IMR-90 (cell line): ENCODE data around the gene MYPN. TPM values are rescaled to one million over a fixed set of nuclear protein-coding genes. Genes with fewer than 3 reads are reported as not detected.

Experiments used
- ATAC-seq: fragments of 200-7000 bp; cut with Tn5 transposase; 2 replicates; pipeline ENCODE4 v1.9.1; 2020; ENCODE audit warnings: low read depth, mild to moderate bottlenecking, moderate library complexity
- BruUV-seq: library from RNA; stranded (reverse); fragments of 400-500 nt; replicated peaks from 2 replicates; lab custom pipeline; 2021; lab: Mats Ljungman, UMichigan
- CTCF ChIA-PET: fragments of 300-600 bp; formaldehyde crosslinking; extraction: SDS; loops from one replicate; lab custom pipeline; 2021; ENCODE audit warnings: antibody characterized with exemption; lab: Yijun Ruan, JAX
- POLR2A ChIA-PET: fragments of 300-600 bp; sonication (Branson Sonifier 250); formaldehyde crosslinking; loops from one replicate; lab custom pipeline; 2022; ENCODE audit warnings: antibody characterized with exemption; ENCODE audit not compliant: unreplicated experiment; lab: Charles Lee
- DNase-seq: peaks from one replicate; pipeline ENCODE4 v3.0.0; 2013
- H2AFZ ChIP-seq: replicated peaks from 2 replicates; pipeline ENCODE3; 2013; ENCODE audit warnings: low read length, mild to moderate bottlenecking; ENCODE audit not compliant: poor library complexity
- H2AK5ac ChIP-seq: 2 replicates; pipeline ENCODE4 v1.6.1; 2013; ENCODE audit warnings: low read depth, low read length, inconsistent platforms
- H2AK9ac ChIP-seq: replicated peaks from 2 replicates; pipeline ENCODE3; 2013; ENCODE audit warnings: mild to moderate bottlenecking, low read depth, low read length, moderate library complexity; ENCODE audit not compliant: poor library complexity
- H2BK120ac ChIP-seq: 2 replicates; pipeline ENCODE4 v1.6.1; 2013; ENCODE audit warnings: low read depth, low read length, inconsistent platforms
- H2BK15ac ChIP-seq: 3 replicates; pipeline ENCODE4 v1.6.1; 2013; ENCODE audit warnings: low read depth, low read length, inconsistent platforms
- H2BK20ac ChIP-seq: 2 replicates; pipeline ENCODE4 v1.6.1; 2013; ENCODE audit warnings: low read depth, mild to moderate bottlenecking, inconsistent platforms, low read length, moderate library complexity
- H2BK5ac ChIP-seq: 2 replicates; pipeline ENCODE4 v1.6.1; 2013; ENCODE audit warnings: mild to moderate bottlenecking, low read depth, low read length, inconsistent platforms; ENCODE audit not compliant: poor library complexity, severe bottlenecking
- H3K14ac ChIP-seq: replicated peaks from 2 replicates; pipeline ENCODE4 v1.6.1; 2013; ENCODE audit warnings: low read depth, low read length, inconsistent platforms
- H3K18ac ChIP-seq: 2 replicates; pipeline ENCODE4 v1.6.1; 2013; ENCODE audit warnings: low read depth, low read length, control low read depth
- H3K23ac ChIP-seq: 2 replicates; pipeline ENCODE4 v1.6.1; 2013; ENCODE audit warnings: low read depth, low read length, inconsistent platforms
- H3K27ac ChIP-seq: 2 replicates; pipeline ENCODE4 v1.5.1; 2013; ENCODE audit warnings: mild to moderate bottlenecking, control low read depth, low read length; ENCODE audit not compliant: insufficient read depth
- H3K27me3 ChIP-seq: 2 replicates; pipeline ENCODE4 v1.6.1; 2013; ENCODE audit warnings: low read length; ENCODE audit not compliant: control insufficient read depth, insufficient read depth
- H3K36me3 ChIP-seq: 2 replicates; pipeline ENCODE4 v1.6.1; 2013; ENCODE audit warnings: low read length, mixed read lengths; ENCODE audit not compliant: control insufficient read depth, insufficient read depth
- H3K4ac ChIP-seq: 2 replicates; pipeline ENCODE4 v1.6.1; 2013; ENCODE audit warnings: low read depth, low read length, inconsistent platforms
- H3K4me1 ChIP-seq: 2 replicates; pipeline ENCODE4 v1.6.1; 2013; ENCODE audit warnings: low read length, mixed read lengths; ENCODE audit not compliant: control insufficient read depth, insufficient read depth
- H3K4me2 ChIP-seq: 2 replicates; pipeline ENCODE4 v1.6.1; 2013; ENCODE audit warnings: low read depth, mild to moderate bottlenecking, control low read depth, low read length, moderate library complexity
- H3K4me3 ChIP-seq: 2 replicates; pipeline ENCODE4 v1.5.1; 2013; ENCODE audit warnings: low read depth, mild to moderate bottlenecking, control low read depth, low read length, moderate library complexity; ENCODE audit not compliant: insufficient read depth
- H3K56ac ChIP-seq: 2 replicates; pipeline ENCODE4 v1.6.1; 2013; ENCODE audit warnings: low read length, inconsistent platforms; ENCODE audit not compliant: insufficient read depth; ENCODE audit errors: extremely low read depth
- H3K79me1 ChIP-seq, 2 experiments: 2 replicates each; pipeline ENCODE4 v1.6.1; 2013; ENCODE audit warnings: low read length in 2 of 2, inconsistent platforms in 1 of 2, low read depth in 1 of 2
- H3K9ac ChIP-seq: 2 replicates; pipeline ENCODE4 v1.6.1; 2013; ENCODE audit warnings: low read depth, low read length, control low read depth
- H3K9me1 ChIP-seq: 2 replicates; pipeline ENCODE4 v1.6.1; 2013; ENCODE audit warnings: low read length, inconsistent platforms; ENCODE audit not compliant: insufficient read depth
- H3K9me3 ChIP-seq: 2 replicates; pipeline ENCODE4 v1.6.1; 2013; ENCODE audit warnings: low read length; ENCODE audit not compliant: control insufficient read depth, insufficient read depth
- H4K20me1 ChIP-seq: 2 replicates; pipeline ENCODE4 v1.6.1; 2013; ENCODE audit warnings: low read length, inconsistent platforms; ENCODE audit not compliant: insufficient read depth
- H4K5ac ChIP-seq: 2 replicates; pipeline ENCODE4 v1.6.1; 2013; ENCODE audit warnings: mild to moderate bottlenecking, low read depth, low read length, control low read depth
- H4K8ac ChIP-seq, 2 experiments: 2 replicates each; pipeline ENCODE4 v1.6.1; 2013; ENCODE audit warnings: low read depth in 2 of 2, low read length in 2 of 2, control low read depth in 1 of 2, inconsistent platforms in 1 of 2
- H4K91ac ChIP-seq: 2 replicates; pipeline ENCODE4 v1.6.1; 2013; ENCODE audit warnings: low read depth, low read length, inconsistent platforms; ENCODE audit not compliant: insufficient read depth
- CHD1 ChIP-seq: IDR thresholded peaks from 2 replicates; pipeline ENCODE4 v1.6.1; 2012; ENCODE audit warnings: low read depth, low read length, improper control_type of control experiment
- ELK1 ChIP-seq: fragments of 150-350 bp; IDR thresholded peaks from 2 replicates; pipeline ENCODE4 v1.6.1; 2016; ENCODE audit warnings: low read depth, mild to moderate bottlenecking, low read length, moderate library complexity, borderline replicate concordance
- MAFK ChIP-seq: IDR thresholded peaks from 2 replicates; pipeline ENCODE4 v1.6.1; 2012; ENCODE audit warnings: low read depth, low read length, improper control_type of control experiment
- MAZ ChIP-seq: IDR thresholded peaks from 2 replicates; pipeline ENCODE4 v1.6.1; 2012; ENCODE audit warnings: low read depth, mild to moderate bottlenecking, low read length, improper control_type of control experiment, moderate library complexity, borderline replicate concordance
- MXI1 ChIP-seq: IDR thresholded peaks from 2 replicates; pipeline ENCODE4 v1.6.1; 2012; ENCODE audit warnings: low read depth, mild to moderate bottlenecking, low read length, moderate library complexity, borderline replicate concordance
- RCOR1 ChIP-seq: IDR thresholded peaks from 2 replicates; pipeline ENCODE4 v1.6.1; 2012; ENCODE audit warnings: mild to moderate bottlenecking, low read length, improper control_type of control experiment; ENCODE audit not compliant: insufficient replicate concordance
- RFX5 ChIP-seq: IDR thresholded peaks from 2 replicates; pipeline ENCODE4 v1.8.0; 2012; ENCODE audit warnings: low read depth, mild to moderate bottlenecking, low read length, moderate library complexity
- WGBS, 2 experiments: methylation state at CpG; one replicate each; pipeline versions ENCODE4 v1.1.5 to v1.1.7; 2013; ENCODE audit warnings: missing lambda C conversion rate in 2 of 2; ENCODE audit not compliant: insufficient read length in 1 of 2; ENCODE audit errors: extremely low coverage in 2 of 2; 5-methylcytosine and 5-hydroxymethylcytosine counted together
- dilution Hi-C: fragments of 300-500 bp; cut with HindIII; formaldehyde crosslinking; loops from one replicate; pipeline ENCODE4 v1.14.3; 2018; ENCODE audit warnings: low sequenced_read_pairs; ENCODE audit not compliant: unreplicated experiment
- in situ Hi-C: fragments of 300-500 bp; cut with MboI; formaldehyde crosslinking; loops from 3 replicates; pipeline ENCODE4 v1.14.3; 2019; ENCODE audit warnings: low sequenced_read_pairs, inconsistent platforms, mixed read lengths
- intact Hi-C: fragments of 100-400 bp; cut with micrococcal nuclease; formaldehyde crosslinking; loops from 2 replicates; pipeline ENCODE4 v1.10.0; 2022
- polyA plus RNA-seq, 3 experiments: library from polyadenylated mRNA; depleted of rRNA; stranded (reverse); fragments of >200 nt; gene quantifications; 2 replicates each; pipeline ENCODE4 v1.2.3, GENCODE V29; 2012; ENCODE audit warnings: low replicate concordance in 1 of 3
- total RNA-seq: library from RNA; depleted of rRNA; stranded (reverse); fragments of >200 nt; gene quantifications from 2 replicates; pipeline ENCODE4 v1.2.3, GENCODE V29; 2012

The MYPN gene
- total and polyA plus RNA-seq, 2 of the 4 experiments (the other 2 are of a cell fraction), result 7.8 to 13.1 TPM

GRCh38 chr10:68154211-68154497 is 44.9 kb downstream of the MYPN start:
- no peak for TF ChIP-seq MAFK
- TF ChIP-seq ELK1, result no peak
- TF ChIP-seq CHD1, result no peak
- no peak for TF ChIP-seq MXI1
- TF ChIP-seq RCOR1, result no peak
- TF ChIP-seq MAZ, result no peak; the same call in 1 of the 2 replicates
- TF ChIP-seq RFX5, result no peak
- ChIA-PET CTCF (interaction anchor here (1.9 to 3.2 kb wide), 2 partner anchors 67 to 71 kb away, joined by 7 to 40 read pairs; no protein-coding TSS in a partner anchor), POLR2A (no interaction called here)
- in situ Hi-C loops (loop anchor here (5.0 kb wide), 1 partner anchor 67 kb away; no protein-coding TSS in a partner anchor), dilution Hi-C loops (no loop called here), intact Hi-C loops (no loop called here)
- peak overlapping the region; percentile 56 for H2AK9ac ChIP-seq
- peak overlapping the region; percentile 0 for H2AFZ ChIP-seq
- H2BK5ac ChIP-seq, result peak overlapping the region; percentile 96
- H3K23ac ChIP-seq, result peak overlapping the region; percentile 39
- peak overlapping the region; percentile 98; the same call in 1 of the 2 replicates for H2AK5ac ChIP-seq
- peak overlapping the region; percentile 73 for H3K4me2 ChIP-seq
- peaks cover 16% of the 10 kb centered on the region for H3K4me1 ChIP-seq
- H3K14ac ChIP-seq, result peak overlapping the region; percentile 77
- BruUV-seq, result no TSS peak
- H4K20me1 ChIP-seq, result no peaks in the 10 kb centered on the region
- peak overlapping the region; percentile 95 to 96 for H4K8ac ChIP-seq
- peak overlapping the region; percentile 48; the same call in 1 of the 2 replicates for H3K9ac ChIP-seq
- no peaks in the 10 kb centered on the region; the same call in 1 of the 2 replicates for H3K36me3 ChIP-seq
- peak overlapping the region; percentile 96 for H2BK20ac ChIP-seq
- peak overlapping the region; percentile 91 for H4K91ac ChIP-seq
- H2BK15ac ChIP-seq, result peak overlapping the region; percentile 46
- H3K79me1 ChIP-seq, result peaks cover 11 to 16% of the 10 kb centered on the region in 2 experiments; a peak in 3 of 4 replicates
- ATAC-seq (peak; percentile 59), DNase-seq (peak; percentile 85)
- WGBS, 2 experiments, result 0% methylated on average over 1 of the region's 3 CpGs; no CpG with 5 or more reads in 1 of the 2 experiments
- no peak overlapping the region for H3K4me3 ChIP-seq
- H3K4ac ChIP-seq, result peak overlapping the region; percentile 97
- peak overlapping the region; percentile 96 for H2BK120ac ChIP-seq
- peak overlapping the region; percentile 86 for H3K27ac ChIP-seq
- H3K56ac ChIP-seq, result peak overlapping the region; percentile 81
- no peaks in the 10 kb centered on the region for H3K9me3 ChIP-seq
- peak overlapping the region; percentile 97; the same call in 1 of the 2 replicates for H3K18ac ChIP-seq
- H3K27me3 ChIP-seq, result no peaks in the 10 kb centered on the region
- peaks cover 17% of the 10 kb centered on the region for H3K9me1 ChIP-seq
- H4K5ac ChIP-seq, result peak overlapping the region; percentile 77
